HL-60/S4 treated with retinoic acid at 250 ng/mL for 4 days and 3 days (cell line): ENCODE results near the gene REPS2.
"Not testable (repeated sequence)": the region's sequence is repeated elsewhere in the genome, so short reads cannot be mapped to it uniquely, and the experiment has no call there.

Experiments used
- in situ Hi-C: fragments of 300-500 bp; cut with MboI; formaldehyde crosslinking; loops from 2 replicates; pipeline ENCODE4 v1.7.0; 2022; ENCODE audit warnings: low sequenced_read_pairs

Gene REPS2

DNA sequence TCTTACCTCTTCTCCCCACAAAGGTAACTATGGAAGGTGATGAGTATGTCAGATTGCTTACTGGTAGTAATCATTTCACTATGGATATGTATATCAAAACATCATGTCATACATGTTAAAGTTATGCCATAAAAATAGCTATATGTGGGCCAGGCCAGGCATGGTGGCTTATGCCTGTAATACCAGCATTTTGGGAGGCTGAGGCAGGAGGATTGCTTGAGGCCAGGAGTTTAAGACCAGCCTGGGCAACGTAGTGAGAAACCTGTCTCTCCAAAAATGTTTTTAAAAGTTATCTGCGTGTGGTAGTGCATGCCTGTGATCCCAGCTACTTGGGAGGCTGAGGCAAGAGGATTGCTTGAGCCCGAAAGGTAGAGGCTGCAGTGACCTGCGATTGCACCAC is 16.2 kb downstream of the REPS2 start:
- in situ Hi-C loops = not testable (repeated sequence)

- in situ Hi-C loops = no loop called here
Measured at GRCh38 chrX:16963216-16963615, 16.8 kb downstream of the REPS2 start.

DNA sequence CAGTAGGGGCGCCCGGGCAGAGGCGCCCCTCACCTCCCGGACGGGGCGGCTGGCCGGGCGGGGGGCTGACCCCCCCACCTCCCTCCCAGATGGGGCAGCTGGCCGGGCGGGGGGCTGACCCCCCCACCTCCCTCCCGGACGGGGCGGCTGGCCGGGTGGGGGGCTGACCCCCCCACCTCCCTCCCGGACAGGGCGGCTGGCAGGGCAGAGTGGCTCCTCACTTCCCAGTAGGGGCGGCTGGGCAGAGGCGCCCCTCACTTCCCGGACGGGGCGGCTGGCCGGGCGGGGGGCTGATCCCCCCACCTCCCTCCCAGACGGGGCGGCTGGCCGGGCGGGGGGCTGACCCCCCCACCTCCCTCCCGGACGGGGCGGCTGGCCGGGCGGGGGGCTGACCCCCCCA is 18.5 kb downstream of the REPS2 start:
- in situ Hi-C loops = not testable (repeated sequence)

DNA sequence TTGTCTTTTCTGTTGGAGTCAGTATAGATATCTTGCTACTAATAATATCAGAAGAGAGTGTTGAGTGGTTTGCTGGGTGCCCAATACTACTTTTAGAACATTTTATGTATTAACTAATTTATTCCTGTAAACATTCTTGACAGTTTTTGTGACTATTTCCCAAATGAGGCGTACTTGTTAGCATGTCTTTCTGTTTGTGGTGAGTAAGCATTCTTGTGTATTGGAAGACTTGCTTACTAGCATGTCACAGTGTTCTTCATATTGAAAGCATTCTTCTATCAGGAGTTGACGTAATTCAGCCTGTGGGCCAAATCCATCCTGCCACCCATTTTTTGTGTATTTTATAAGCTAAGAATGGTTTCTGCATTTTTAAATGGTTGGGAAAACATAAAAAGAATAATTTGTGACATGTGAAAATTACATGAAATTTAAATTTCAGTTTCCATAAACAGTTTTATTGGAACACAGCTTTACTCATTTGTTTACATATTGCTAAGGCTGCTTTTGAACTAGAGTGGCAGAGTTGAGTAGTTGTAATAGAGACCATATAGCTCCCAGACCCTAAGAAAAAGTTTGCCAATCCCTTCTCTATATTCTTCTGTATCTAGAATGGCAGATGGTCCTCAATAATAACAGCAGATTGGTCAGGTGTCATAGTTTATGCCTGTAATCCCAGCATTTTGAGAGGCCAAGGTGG is 20.4 kb downstream of the REPS2 start:
- in situ Hi-C loops = no loop called here

DNA sequence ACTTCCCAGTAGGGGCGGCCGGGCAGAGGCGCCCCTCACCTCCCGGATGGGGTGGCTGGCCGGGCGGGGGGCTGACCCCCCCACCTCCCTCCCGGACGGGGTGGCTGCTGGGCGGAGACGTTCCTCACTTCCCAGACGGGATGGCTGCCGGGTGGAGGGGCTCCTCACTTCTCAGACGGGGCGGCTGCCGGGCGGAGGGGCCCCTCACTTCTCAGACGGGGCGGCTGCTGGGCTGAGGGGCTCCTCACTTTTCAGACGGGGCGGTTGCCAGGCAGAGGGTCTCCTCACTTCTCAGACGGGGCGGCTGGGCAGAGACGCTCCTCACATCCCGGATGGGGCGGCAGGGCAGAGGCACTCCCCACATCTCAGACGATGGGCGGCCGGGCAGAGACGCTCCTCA is 22.3 kb downstream of the REPS2 start:
- in situ Hi-C loops = not testable (repeated sequence)

DNA sequence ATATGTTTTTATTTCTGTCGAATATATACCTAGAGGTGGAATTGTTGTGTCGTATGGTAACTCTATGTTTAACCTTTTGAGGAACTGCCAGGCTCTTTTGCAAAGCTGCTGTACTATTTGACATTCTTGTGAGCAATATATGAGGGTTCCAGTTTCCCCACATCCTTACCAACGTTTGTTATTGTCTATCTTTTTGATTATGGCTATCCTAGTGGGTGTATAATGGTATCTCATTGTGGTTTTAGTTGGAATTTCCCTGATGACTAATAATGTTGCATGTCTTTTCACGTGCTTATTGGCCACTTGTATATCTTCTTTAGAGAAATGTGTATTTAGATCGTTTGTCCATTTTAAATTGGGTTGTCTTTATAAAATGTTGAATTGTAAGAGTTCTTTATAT is 24.5 kb downstream of the REPS2 start:
- in situ Hi-C loops = no loop called here

DNA sequence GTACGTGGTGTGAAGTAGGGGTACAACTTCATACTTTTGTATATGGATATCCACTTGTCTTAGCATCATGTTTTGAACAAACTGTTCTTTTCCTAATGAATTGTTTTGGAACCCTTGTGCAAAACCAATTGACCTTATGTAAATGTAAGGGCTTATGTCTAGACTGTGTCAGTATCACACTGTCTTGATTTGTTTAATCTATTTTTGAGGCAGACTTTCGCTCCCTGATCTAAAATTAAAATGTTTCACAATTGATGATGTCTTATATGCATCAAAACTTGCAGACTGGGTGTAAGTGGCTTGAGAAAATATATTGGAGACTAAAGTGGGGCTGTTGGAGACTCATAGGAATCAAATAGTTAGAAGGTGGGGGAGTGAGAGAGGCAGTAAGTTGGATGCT is 25.2 kb downstream of the REPS2 start:
- in situ Hi-C loops = no loop called here

GRCh38 chrX:16975233-16975632 is 28.8 kb downstream of the REPS2 start:
- in situ Hi-C loops = no loop called here

DNA sequence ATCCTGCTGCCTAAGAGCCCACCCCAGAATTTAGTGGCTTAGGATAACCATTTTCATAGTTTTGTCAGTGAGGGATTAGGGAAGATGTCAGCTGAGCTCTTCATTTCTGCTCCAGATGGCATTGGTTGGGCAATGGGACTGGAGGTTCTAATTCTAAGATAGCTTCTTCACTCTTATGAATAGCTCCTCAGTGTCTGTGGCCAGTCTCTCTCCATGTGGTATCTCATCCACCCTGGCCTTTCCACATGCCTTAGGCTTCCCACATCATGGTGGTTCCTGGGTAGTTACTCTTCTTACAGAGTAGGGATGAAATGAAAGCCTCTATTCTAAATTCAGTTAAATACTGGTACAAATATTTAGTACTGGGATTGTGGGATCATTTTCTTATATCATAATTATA is 31.3 kb downstream of the REPS2 start:
- in situ Hi-C loops = no loop called here

- in situ Hi-C loops = no loop called here
Measured at GRCh38 chrX:16978193-16978984, 31.9 kb downstream of the REPS2 start.

DNA sequence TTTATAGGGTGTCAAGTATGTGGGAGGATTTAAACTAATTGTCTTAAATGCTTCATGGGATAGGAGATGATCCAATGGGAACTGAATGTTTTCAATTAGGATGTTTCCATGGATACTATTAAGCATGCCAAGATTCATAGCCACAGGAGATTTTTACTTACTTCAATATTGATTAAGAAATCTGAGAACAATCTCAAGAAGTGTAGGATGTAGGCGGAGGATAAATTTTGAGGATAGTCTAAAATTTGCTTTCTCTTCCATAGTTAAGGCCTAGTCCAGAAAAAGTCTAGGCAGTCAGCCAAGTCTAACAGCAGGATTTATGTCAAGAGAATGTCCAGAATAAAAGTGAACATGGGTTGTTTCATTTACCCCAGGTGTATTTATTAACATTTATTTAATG is 32.8 kb downstream of the REPS2 start:
- in situ Hi-C loops = no loop called here

DNA sequence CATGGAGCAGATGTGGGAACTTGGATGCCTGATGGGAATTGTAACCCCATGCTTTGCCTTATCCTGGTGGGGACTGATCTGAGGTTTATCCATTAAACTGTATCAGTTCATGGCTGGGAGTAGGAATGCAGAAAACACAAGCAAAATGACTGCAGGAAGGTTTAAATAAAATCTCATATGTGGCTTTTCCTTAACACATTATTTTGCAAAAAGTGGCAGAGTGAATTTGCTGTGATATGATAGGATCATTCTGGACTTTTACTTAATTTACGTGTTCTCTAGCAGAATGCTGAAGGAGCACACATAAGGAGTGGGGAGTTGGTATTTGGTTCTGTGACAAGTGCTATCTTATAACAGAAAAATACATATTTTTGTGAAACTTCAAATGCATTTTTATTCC is 34.8 kb downstream of the REPS2 start:
- in situ Hi-C loops = no loop called here

DNA sequence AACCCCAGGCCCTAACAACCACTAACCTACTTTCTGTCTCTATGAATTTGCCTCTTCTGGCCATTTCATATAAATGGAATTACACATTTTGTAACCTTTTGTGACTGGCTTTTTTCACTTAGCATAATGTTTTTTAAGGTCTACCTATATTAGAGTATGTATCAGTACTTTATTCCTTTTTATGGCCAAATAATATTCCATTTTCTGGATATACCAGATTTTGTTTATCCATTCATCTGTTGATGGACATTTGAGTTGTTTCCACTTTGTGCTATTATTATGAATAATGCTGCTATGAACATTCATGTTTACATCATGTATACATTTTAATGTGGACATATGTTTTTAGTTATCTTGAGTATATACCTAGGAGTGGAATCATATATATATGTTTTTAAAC is 35.5 kb downstream of the REPS2 start:
- in situ Hi-C loops = no loop called here

DNA sequence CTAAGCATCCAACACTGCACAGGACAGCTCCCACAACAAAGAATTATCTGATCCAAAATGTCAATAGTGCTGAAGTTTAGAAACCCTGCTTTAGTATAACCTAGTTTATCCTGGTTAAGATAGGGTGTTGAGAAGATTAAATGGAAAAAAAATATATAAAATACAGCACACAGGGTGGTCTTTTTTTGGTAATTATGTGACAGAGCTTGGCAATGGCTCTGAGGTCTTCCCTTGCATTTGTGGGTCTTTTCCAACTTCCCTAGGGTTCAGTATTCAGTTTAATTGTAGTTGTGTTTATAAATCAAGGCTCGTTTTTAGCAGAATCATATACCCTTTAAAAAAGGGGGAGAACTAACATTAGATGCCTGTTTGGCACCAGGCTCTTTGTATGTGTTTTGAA is 36.6 kb downstream of the REPS2 start:
- in situ Hi-C loops = no loop called here

- in situ Hi-C loops = no loop called here
Measured at GRCh38 chrX:16985286-16985685, 38.8 kb downstream of the REPS2 start.

DNA sequence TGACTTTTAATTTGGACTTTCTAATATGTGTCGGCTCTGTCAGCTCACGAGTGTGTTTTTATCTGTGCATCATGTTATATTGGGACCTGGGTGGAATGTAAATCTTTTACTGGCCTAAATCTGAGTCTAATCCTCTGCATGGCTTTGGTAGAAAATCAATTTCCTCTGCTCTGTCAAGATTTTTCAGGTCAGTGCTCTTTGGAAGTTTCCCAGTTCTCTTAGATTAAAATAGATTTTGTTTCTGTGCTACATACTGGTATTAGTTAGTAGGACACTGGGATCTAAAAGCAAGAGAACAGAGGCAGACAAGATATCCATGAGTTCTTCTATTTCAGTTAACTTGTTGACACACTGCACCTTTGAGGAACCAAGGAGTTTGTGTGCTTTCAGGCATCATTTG is 39.7 kb downstream of the REPS2 start:
- in situ Hi-C loops = no loop called here

DNA sequence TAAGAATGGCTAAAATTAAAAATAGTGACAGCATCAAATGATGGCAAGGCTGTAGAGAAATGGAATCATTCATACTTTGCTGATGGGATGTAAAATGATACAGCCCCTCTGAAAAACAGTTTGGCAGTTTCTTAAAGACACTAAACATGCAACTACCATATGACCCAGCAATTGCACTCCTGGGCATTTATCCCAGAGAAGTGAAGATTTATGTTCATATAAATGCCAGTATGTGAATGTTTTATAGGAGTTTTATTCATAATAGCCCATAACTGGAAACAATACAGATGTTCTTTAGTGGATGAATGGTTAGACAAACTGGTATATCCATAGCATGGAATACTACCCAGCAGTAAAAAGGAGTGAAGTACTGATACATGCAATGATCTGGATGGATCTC is 43.3 kb downstream of the REPS2 start:
- in situ Hi-C loops = no loop called here

DNA sequence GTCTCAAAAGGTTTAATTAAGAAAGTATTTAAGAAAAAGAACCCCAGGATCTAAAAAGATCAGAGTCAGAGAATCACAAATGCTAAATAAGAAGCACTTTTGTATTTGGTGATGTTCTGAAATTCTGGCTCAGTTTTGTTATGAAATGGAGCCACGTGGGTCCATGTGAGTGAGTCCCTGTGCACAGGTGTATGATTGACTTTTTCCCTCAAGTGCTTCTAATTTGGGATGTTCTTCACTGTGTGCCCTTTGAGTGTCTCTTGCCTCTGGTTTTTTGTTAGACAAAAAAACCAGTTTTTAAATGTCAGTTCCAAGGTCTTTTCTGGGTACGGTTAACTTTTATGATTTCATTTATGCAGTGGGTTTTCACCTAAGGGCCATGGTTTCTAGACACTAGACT is 44.4 kb downstream of the REPS2 start:
- in situ Hi-C loops = no loop called here

- in situ Hi-C loops = no loop called here
Measured at GRCh38 chrX:16992445-16992844, 46.0 kb downstream of the REPS2 start.

DNA sequence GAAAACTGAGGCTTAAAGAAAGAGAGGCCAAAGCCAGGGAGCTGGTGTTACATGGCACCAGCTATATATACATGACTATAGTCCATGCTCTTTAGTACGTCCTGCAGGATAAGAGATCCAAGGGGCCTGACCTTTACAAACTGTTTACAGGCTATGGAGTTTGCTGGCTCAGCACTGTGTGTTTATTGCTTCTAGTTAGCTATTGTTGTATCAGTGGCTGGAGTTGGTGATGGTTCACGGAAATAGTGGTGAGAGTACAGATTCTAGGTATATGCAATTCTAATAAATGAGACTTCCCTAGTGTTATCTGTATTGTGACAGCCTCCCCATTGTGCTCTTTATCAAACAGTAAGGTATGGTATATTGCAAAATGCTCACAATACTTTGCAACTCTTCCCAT is 46.5 kb downstream of the REPS2 start:
- in situ Hi-C loops = no loop called here

DNA sequence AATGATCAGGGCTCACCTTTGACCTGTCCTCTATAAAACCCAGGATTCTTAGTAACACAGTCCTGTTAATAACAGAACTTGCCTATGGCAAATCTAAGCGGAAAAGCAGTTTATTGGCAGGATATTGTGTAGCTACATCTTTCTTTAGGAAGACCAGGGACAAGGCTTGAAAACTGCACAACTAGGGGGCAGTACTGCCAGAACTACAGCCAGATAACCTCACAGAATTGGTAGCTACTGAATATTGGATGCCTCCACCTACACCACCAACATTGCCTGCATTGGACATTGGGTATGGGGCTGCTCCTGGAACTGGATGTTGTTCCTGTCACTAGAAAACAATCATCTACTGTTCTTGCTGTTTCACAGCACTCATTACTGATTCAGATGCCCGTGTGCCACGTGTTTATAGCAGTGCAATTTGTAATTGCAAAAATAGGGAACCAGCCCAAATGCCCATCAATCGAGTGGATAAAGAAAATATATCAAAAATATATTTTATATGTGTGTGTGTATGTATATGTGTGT is 47.4 kb downstream of the REPS2 start:
- in situ Hi-C loops = no loop called here

DNA sequence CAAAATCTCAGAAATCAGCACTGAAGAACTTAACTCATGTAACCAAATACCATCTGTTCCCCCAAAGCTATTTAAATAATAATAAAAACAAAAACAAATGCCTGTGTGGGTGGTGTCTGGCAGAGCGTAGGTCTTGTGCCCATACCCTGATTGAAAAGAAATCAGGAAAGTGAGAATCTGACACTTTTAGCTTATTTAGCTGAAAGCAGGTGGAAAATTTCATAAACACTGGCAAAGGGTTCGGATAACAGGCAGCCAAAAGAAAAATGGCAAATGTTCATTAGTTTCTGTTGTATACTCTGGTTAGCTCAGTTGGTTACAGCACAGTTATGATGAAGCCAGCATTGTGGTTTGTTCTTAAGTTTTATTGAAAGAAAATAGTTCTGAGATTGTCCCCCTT is 48.3 kb downstream of the REPS2 start:
- in situ Hi-C loops = no loop called here
